GM15510 (cell line): Measurements from ENCODE around the gene VPREB1.

Experiments
- POLR2A ChIP-seq: IDR thresholded peaks from 3 replicates; pipeline ENCODE4 v1.6.1; 2011; ENCODE audit warnings: borderline replicate concordance; ENCODE audit not compliant: insufficient read length; ENCODE audit errors: extremely low read depth

The VPREB1 gene

DNA sequence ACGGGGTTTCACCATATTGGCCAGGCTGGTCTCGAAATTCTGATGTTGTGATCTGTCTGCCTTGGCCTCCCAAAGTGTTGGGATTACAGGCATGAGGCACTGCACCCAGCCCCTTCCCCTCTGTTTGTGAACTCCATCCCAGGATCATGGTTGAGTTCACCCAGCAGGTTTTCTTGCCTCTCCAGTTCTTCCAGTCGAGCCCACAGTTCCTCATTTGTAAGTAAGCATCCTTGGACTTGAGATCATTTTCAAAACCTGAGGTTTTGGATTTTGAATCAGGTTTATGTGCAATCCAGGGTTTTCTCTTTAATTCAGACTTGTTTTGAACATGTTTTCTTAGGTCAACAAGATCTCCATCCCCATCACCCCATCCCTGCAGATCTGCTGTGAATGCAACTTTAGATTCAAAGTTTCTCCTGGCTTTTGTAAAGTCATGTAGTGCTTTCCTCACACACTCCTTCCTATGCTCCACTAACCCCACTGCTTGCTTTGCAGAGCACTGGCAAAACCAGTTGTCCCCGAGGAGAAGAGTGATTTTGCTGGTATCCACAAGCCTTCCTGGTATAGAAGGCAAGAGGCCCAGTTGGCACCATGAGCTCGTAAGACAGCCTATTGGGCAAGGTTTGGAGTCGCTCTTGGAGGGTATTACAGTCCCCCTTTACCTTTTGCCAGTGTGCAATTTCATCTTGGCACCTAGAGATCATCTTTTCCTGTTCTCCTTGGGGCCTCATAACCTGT is 14.7 kb upstream of the VPREB1 start:
- TF ChIP-seq POLR2A = no peak

DNA sequence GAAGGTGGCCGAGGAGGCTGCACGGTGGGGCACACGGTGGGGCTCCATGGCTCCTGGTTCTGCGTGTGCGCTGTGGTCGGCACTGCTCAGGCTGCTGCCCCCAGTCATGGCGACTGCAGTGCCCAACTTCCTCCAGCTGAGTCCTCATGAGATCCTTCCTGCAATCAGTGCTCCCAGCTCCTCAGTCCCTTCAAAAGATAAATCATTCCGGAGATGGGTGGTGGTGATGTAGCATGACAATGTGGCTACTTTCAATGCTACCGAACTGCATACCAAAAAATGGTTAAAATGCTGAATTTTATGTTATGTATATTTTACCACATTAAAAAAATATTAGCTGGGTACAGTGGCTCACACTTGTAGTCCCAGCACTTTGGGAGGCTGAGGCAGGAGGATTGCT is 14.1 kb upstream of the VPREB1 start:
- TF ChIP-seq POLR2A = no peak

DNA sequence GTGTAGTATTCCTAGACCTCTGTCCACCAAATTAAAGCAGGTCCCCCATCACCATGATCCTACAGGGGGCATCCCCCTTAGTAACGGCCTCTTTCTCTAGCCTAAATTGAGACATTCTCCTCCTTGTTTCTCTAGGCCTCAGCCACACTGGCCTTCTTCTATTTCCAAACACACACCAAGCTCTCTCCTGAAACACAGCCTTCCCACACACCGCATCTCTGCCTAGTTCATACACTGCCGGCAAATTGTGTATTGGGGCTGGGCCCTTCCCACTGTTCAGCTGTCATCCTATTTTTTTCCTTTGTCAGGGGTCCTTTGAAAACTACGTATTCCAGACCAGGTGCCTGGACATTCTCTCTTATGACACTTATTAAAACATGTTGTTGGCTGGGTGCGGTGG is 11.5 kb upstream of the VPREB1 start:
- TF ChIP-seq POLR2A = no peak

DNA sequence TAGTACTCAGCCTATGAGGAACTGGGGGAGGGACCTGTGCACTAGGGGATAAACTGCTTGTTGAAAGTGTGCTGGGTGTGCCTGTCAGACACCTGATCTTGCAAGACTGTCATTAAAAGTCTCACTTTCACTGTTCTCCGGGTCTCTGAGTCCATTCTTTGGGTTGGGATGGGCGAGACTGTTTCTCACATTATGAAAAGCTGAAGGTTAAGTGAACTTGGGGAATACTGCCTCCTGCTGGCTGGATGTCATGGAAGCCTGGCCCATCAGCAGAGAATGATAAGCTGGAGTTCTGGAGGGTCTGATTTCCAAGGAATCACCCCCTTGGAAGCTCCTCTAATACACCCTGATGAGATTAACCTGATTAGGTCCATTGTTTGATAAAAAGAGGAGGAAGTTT is 9.0 kb upstream of the VPREB1 start:
- TF ChIP-seq POLR2A = no peak

DNA sequence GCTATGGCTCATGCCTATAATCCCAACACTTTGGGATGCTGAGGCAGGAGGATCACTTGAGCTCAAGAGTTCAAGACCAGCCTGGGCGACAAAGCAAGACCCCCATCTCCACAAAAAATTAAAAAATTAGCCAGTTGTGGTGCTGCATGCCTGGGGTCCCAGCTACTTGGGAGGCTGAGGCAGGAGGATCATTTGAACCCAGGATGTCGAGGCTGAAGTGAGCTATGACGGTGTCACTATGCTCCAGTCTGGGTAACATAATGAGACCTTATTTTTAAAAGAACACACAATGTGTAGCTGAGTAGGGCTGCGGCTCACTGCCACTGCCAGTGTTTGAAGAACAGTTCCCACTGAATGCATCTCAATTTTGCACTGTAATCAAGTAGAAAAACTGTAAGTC is 7.1 kb upstream of the VPREB1 start:
- no peak for TF ChIP-seq POLR2A

DNA sequence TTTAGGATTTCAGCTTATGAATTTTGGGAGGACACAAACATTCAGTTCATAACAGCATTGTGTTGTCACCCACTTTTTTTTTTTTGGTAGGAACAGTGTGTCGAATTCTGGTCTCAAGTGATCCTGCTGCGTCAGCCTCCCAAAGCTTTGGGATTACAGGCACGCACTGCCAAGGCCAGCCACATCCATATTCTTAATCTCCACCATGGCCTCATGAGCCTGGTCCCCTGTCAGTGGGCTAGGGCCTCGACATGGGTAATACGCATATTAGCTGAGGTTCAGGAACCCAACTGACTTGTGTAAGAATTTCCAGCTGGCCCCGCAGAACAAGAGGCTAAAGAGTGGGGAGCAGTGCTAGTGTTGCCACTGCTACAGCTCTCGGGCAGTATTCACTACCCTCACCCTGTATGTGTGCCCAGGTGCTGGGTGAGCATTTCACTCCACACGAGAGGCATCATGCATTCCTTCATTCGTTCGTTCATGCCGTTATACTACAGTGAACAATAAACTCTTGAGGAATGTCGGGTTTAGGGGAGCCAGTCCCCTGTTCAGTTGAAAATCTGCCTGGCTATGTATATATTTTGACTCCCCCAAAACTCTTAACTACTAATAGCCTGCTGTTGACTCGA is 5.2 kb upstream of the VPREB1 start:
- no peak for TF ChIP-seq POLR2A

DNA sequence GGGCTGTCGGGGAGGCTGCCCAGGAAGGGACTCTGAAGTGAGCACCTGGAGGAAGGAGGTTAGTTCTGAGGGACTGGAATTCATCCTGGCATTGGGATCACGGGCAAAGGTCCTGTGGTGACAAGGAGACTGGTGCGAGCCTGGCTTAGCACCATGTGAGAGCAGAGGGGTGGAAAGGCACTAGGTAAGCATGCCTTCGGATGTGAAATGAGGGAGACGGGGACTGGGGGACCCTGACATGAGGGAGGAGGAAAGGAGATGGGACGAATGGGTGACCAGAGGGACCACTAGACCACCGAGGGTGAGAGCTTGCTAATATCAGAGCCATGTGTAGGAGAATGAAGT is 3.1 kb upstream of the VPREB1 start:
- no peak for TF ChIP-seq POLR2A

DNA sequence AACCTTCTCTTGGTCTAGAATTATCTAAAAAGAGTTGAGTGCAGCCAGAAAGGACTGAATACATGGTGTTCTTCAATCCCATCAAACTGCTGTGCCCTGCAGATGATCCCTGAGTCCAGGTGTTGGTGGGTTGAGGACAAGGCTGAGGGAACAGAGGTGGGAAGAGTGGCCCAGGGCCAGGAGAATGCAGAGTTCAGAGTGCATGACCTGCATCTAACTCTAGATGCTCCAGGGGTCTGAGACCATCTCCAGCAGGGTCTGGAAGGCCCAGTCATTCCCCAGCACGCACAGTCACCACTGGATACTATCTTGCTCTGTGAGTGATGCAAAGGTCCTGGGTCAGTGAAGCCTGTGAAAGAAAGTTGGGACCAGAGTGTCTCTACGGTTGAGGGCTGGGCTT is 2.1 kb upstream of the VPREB1 start:
- no peak for TF ChIP-seq POLR2A

DNA sequence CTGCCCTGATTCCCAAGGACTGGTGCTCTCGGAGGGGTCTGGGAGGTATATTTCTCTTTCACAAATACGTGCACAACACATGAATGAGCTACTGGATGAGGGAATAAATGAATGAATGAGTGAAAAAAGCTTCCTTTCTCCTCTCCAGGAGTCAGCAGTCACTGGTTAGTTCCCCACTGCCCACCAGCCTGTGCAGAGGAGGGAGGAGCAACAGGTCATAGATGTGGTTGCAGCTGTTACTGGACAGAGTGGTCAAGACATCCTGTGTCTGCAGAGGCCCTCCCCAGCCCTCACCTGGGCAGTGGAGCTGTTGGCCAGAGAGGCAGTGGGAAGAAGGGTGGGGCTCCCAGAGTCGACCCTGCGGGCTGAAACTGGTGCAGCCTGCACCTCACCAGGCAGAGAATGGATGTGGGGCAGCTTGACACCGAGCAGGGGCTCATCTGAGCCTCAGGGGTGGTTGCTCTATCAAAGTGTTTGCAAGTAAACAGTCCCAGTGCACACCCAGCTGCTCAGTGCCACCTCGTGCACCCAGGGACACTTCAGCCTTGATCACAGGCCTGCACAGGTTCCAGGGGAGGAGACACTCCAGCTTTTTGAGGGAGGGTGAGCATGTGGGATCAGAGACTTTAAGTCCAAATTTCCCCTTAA is 1.4 kb upstream of the VPREB1 start:
- no peak for TF ChIP-seq POLR2A

DNA sequence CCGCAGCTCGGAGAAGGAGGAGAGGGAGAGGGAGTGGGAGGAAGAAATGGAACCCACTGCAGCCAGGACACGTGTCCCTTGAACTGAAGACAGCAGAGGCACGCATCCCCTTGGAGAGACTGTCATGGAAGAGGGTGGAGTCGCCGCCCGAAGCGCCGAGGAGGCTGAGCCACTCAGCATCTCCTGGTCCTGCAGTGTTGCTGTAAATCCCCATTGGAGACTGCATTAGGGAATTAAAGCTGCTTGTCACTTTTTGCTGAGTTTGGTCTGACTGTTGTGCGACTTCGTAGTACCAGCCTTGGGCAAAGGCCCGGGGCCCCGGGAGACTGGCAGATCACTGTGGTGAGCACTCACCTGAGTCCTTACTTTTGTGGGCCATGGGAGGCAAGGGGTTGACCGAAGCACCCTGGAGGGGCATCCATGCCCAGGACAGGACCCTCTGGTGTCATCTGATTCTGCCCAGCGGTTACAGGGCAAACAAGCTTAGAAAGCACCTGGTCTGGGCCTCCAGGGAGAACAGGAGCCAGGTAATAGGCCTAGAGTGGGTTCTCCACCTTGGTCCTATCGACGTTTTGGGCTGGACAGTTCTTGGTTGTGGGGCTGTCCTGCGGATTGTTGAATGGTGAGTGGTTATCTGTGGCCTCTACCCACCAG is 797 bp downstream of the VPREB1 start:
- TF ChIP-seq POLR2A = no peak

DNA sequence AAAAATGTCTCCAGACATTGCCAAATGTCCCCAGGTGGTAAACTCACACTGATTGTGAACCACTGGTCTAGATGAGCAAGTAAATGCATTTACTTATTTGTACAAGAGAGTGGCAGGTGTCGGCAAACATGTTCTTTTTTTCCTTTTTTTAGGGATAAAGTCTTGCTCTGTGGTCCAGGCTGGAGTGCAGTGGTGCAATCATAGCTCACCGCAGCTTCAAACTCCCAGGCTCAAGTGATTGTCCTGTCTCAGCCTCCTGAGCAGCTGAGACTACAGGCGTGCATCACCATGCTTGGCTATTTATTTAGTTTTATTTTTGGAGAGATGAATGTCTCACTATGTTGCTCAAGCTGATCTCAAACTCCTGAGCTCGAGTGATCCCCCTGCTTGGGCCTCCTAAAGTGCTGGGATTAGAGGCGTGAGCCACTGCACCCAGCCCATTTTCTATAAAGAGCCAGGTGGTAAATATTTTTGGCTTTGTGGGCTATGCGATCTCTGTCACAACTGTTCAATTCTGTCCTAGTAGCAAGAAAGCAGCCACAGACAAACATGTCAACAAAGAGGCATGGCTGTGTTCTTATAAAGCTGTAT is 1.4 kb downstream of the VPREB1 start:
- TF ChIP-seq POLR2A = no peak

DNA sequence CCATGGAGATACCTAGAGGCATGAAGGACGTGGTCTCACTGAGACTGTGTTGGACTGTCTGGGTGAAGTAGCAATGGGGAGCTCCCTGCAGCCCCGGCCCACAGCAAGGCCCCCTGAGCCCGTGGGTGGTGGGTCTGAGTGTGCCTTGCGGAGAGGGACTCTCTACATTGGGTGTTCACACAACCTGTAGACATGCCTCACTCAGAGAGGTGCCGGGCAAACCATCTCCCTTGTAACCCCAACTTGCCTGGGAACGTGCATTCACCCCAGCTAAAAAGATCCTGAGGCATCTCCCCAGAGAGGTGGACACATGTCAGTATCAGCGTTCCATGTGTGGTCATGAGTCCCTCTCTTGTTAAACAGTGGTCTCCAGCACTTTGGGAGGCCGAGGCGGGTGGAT is 2.1 kb downstream of the VPREB1 start:
- TF ChIP-seq POLR2A = no peak

DNA sequence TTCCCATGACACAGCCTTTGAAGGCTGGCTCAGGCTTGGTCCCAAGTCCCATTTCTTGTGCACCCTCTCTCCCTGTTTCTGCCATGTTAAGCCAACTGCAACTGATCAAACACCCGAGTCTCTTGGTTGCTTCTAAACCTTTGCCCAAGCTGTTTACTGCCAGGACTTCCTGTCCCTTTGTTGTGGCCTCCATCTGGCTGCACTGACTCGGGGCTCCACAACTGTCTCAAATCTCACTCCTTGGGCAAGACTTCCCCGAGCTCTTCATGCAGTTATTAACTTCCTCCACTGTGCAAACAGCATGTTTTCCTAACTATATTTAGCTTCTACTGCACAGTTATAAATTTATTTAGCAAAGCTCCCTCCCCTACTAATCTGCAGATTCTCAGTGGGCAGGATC is 4.3 kb downstream of the VPREB1 start:
- no peak for TF ChIP-seq POLR2A
